Right atrium auricular region (tissue), 2 donors: ENCODE measurements around the gene HMGCS2. TPM values are rescaled to one million over a fixed set of nuclear protein-coding genes. Genes with fewer than 3 reads are reported as not detected.

ENCODE experiments used
- DNase-seq: peaks from one replicate; pipeline ENCODE4 v3.0.0-alpha.2; 2019; ENCODE audit warnings: low spot score
- H3K27ac ChIP-seq, 2 donors: fragments of 200-600 bp; sonication (generic); 1 replicate in 1 of 2; 2 replicates in 1 of 2; pipeline ENCODE4 v1.5.1; 2016 to 2019
- H3K27me3 ChIP-seq, 2 donors: fragments of 200-600 bp; sonication (generic); one replicate each; pipeline versions ENCODE4 v1.5.1 to v1.6.0; 2017 to 2019
- H3K36me3 ChIP-seq: fragments of 200-600 bp; sonication (generic); one replicate; pipeline ENCODE4 v1.5.1; 2016
- H3K4me1 ChIP-seq, 2 donors: fragments of 200-600 bp; sonication (generic); one replicate each; pipeline versions ENCODE4 v1.5.1 to v1.6.0; 2017 to 2019
- H3K4me3 ChIP-seq, 2 donors: fragments of 200-600 bp; sonication (generic); 1 replicate in 1 of 2; 2 replicates in 1 of 2; pipeline ENCODE4 v1.5.1; 2017 to 2019; ENCODE audit warnings: mild to moderate bottlenecking in 1 of 2, moderate library complexity in 1 of 2
- H3K9me3 ChIP-seq, 2 donors: fragments of 200-600 bp; sonication (generic); one replicate each; pipeline ENCODE4 v1.5.1; 2019
- total RNA-seq, 2 donors: library from RNA; depleted of rRNA; stranded (reverse); fragments of >200 nt; gene quantifications; one replicate each; pipeline ENCODE4 v1.1.0, GENCODE V29; 2016
- TF ChIP-seq, protein P1 (sequence below), 2 donors: fragments of 200-600 bp; sonication (generic); IDR thresholded peaks; one replicate each; pipeline ENCODE4 v1.5.1; 2019; ENCODE audit warnings: antibody characterized with exemption in 2 of 2

The HMGCS2 gene
- total RNA-seq, 2 donors from 2014 or later: 12.4 to 43.8 TPM

GRCh38 chr1:119764220-119764619 is 4.5 kb downstream of the HMGCS2 start:
- H3K4me1 ChIP-seq: peaks cover 0 to 18% of the 10 kb centered on the region in 2 donors
- peaks cover 0 to 3% of the 10 kb centered on the region in 2 donors for H3K9me3 ChIP-seq
- no peak overlapping the region for H3K4me3 ChIP-seq
- TF ChIP-seq, protein P1, sequence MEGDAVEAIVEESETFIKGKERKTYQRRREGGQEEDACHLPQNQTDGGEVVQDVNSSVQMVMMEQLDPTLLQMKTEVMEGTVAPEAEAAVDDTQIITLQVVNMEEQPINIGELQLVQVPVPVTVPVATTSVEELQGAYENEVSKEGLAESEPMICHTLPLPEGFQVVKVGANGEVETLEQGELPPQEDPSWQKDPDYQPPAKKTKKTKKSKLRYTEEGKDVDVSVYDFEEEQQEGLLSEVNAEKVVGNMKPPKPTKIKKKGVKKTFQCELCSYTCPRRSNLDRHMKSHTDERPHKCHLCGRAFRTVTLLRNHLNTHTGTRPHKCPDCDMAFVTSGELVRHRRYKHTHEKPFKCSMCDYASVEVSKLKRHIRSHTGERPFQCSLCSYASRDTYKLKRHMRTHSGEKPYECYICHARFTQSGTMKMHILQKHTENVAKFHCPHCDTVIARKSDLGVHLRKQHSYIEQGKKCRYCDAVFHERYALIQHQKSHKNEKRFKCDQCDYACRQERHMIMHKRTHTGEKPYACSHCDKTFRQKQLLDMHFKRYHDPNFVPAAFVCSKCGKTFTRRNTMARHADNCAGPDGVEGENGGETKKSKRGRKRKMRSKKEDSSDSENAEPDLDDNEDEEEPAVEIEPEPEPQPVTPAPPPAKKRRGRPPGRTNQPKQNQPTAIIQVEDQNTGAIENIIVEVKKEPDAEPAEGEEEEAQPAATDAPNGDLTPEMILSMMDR (IDR thresholded peaks at IDR 0.05): no peak
- H3K36me3 ChIP-seq: no peaks in the 10 kb centered on the region
- H3K27me3 ChIP-seq: no peaks in the 10 kb centered on the region
- H3K27ac ChIP-seq: no peak overlapping the region
- DNase-seq: no peak

DNA sequence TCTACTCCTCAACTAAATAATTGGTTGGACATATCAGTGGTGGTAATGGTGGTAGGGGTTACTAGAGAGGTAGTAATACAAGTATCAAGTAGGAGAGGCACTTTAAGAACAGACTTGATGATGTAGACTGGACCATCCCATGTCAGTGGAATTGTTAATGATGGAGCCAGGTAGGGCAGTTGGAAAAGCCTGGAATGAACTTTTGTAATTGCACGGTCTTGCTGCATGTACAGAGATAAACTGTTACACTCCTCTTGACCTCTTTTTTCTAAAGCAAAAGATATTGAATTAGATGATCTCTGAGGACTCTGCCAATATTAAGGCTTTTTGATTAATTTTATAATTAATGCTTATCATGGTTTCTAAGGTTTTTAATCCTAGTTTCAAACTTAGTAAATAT is 5.8 kb downstream of the HMGCS2 start:
- no peaks in the 10 kb centered on the region for H3K27me3 ChIP-seq
- TF ChIP-seq, protein P1 (IDR thresholded peaks at IDR 0.05): no peak

GRCh38 chr1:119762409-119762808 is 6.3 kb downstream of the HMGCS2 start:
- peaks cover 0 to 3% of the 10 kb centered on the region in 2 donors for H3K9me3 ChIP-seq
- H3K36me3 ChIP-seq: no peaks in the 10 kb centered on the region
- no peak overlapping the region for H3K4me3 ChIP-seq
- no peaks in the 10 kb centered on the region for H3K27me3 ChIP-seq
- peaks cover 0 to 10% of the 10 kb centered on the region in 2 donors for H3K4me1 ChIP-seq
- H3K27ac ChIP-seq: no peak overlapping the region
- no peak for DNase-seq
- TF ChIP-seq, protein P1 (IDR thresholded peaks at IDR 0.05): no peak

More for the DNA sequence above, 5.8 kb downstream of the HMGCS2 start:
- Histone ChIP-seq H3K9me3 (peaks cover 0 to 3% of the 10 kb centered on the region in 2 donors), H3K4me3 (no peak overlapping the region), H3K4me1 (peaks cover 0 to 10% of the 10 kb centered on the region in 2 donors), H3K36me3 (no peaks in the 10 kb centered on the region), H3K27ac (no peak overlapping the region)
- no peak for DNase-seq

DNA sequence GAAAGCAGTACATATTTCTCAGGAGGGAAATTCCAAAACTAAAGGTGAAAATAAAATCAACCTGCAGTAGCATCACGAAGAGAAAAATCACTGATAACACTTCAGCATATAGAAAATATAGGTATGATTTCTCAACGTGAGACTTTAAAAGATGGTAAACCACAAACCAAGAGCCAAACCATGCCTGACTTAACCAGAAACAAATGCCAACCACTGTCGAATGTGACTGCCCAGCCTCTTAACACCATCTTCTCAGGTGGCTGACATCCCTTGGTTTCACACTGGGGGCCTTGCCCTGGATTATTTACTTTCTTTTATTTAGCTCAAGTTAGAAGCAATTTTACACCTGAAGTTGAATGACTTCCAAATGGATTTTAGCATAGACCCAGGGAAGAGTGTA is 10.1 kb downstream of the HMGCS2 start:
- no peaks in the 10 kb centered on the region for H3K36me3 ChIP-seq
- no peaks in the 10 kb centered on the region for H3K4me1 ChIP-seq
- TF ChIP-seq, protein P1 (IDR thresholded peaks at IDR 0.05): no peak
- no peak overlapping the region for H3K27ac ChIP-seq
- no peak overlapping the region for H3K4me3 ChIP-seq
- H3K9me3 ChIP-seq: no peaks in the 10 kb centered on the region
- no peaks in the 10 kb centered on the region for H3K27me3 ChIP-seq
- DNase-seq: no peak

- Histone ChIP-seq H3K4me3 (no peak overlapping the region), H3K9me3 (no peaks in the 10 kb centered on the region), H3K36me3 (no peaks in the 10 kb centered on the region), H3K27ac (no peak overlapping the region), H3K4me1 (no peaks in the 10 kb centered on the region), H3K27me3 (no peaks in the 10 kb centered on the region)
- TF ChIP-seq, protein P1 (IDR thresholded peaks at IDR 0.05): no peak
- no peak for DNase-seq
These were observed 16.1 kb downstream of the HMGCS2 start for GRCh38 chr1:119752592-119752991.

- Histone ChIP-seq H3K9me3 (no peaks in the 10 kb centered on the region), H3K4me1 (peaks cover 0 to 14% of the 10 kb centered on the region in 2 donors), H3K27me3 (no peaks in the 10 kb centered on the region), H3K4me3 (no peak overlapping the region), H3K27ac (no peak overlapping the region), H3K36me3 (no peaks in the 10 kb centered on the region)
- TF ChIP-seq, protein P1 (IDR thresholded peaks at IDR 0.05): no peak
- no peak for DNase-seq
These were observed 20.7 kb downstream of the HMGCS2 start for GRCh38 chr1:119748040-119748439.
